Sigmoid colon (tissue), 7 donors: ENCODE measurements around the gene FBXO46. TPM values are rescaled to one million over a fixed set of nuclear protein-coding genes. Genes with fewer than 3 reads are reported as not detected.

Experiments
- DNase-seq: peaks from one replicate; pipeline ENCODE4 v3.0.0-alpha.2; 2019
- H3K27ac ChIP-seq, 4 donors: fragments of 200-600 bp; sonication (generic); one replicate each; pipeline ENCODE4 v1.5.1; 2016 to 2019; ENCODE audit warnings: mild to moderate bottlenecking in 1 of 4
- H3K27me3 ChIP-seq, 3 donors: fragments of 200-600 bp; sonication (generic); one replicate each; pipeline ENCODE4 v1.5.1; 2019; ENCODE audit warnings: mild to moderate bottlenecking in 1 of 3
- H3K36me3 ChIP-seq, 4 donors: fragments of 200-600 bp; sonication (generic); one replicate each; pipeline ENCODE4 v1.5.1; 2016 to 2019
- H3K4me1 ChIP-seq, 4 donors: fragments of 200-600 bp; sonication (generic); one replicate each; pipeline ENCODE4 v1.5.1; 2017 to 2019
- H3K4me3 ChIP-seq, 4 donors: fragments of 200-600 bp; sonication (generic); one replicate each; pipeline ENCODE4 v1.5.1; 2017 to 2019; ENCODE audit warnings: mild to moderate bottlenecking in 2 of 4, moderate library complexity in 1 of 4
- H3K9me3 ChIP-seq, 4 donors: fragments of 200-600 bp in 3 of 4; sonication (generic) in 3 of 4; one replicate each; pipeline versions ENCODE4 v1.5.1 to v1.6.1; 2013 to 2019
- EP300 ChIP-seq, 4 donors: sonication (generic); formaldehyde crosslinking; IDR thresholded peaks; one replicate each; pipeline ENCODE4 v1.6.1; 2017; ENCODE audit warnings: antibody characterized with exemption in 4 of 4
- POLR2A ChIP-seq, 2 donors: fragments of 450-650 bp; IDR thresholded peaks; one replicate each; pipeline ENCODE4 v1.6.1; 2016; ENCODE audit warnings: antibody characterized with exemption in 2 of 2, mild to moderate bottlenecking in 2 of 2, moderate library complexity in 2 of 2
- POLR2AphosphoS5 ChIP-seq, 4 donors: sonication (generic); formaldehyde crosslinking; IDR thresholded peaks; one replicate each; pipeline ENCODE4 v1.6.1; 2017; ENCODE audit warnings: antibody characterized with exemption in 4 of 4
- WGBS, 2 donors: extraction: QIAGEN DNeasy Blood & Tissue Kit; methylation state at CpG; one replicate each; pipeline ENCODE4 v1.1.7; 2013; 5-methylcytosine and 5-hydroxymethylcytosine counted together
- intact Hi-C: fragments of 100-400 bp; cut with DNase I; formaldehyde crosslinking; loops from one replicate; pipeline ENCODE4 v1.15.1; 2023
- polyA plus RNA-seq, 3 donors: library from polyadenylated mRNA; stranded (reverse); fragments of 200-250 nt; gene quantifications; one replicate each; pipeline ENCODE4 v1.2.3, GENCODE V29; 2013
- total RNA-seq, 4 donors: library from RNA; depleted of rRNA; stranded (reverse); fragments of >200 nt; gene quantifications; one replicate each; pipeline ENCODE4 v1.1.0, GENCODE V29; 2016
- TF ChIP-seq, protein P1 (sequence below), 4 experiments: fragments of 450-650 bp in 3 of 4; fragments of 200-600 bp in 1 of 4; IDR thresholded peaks; one replicate each; pipeline ENCODE4 v1.5.1; 2016 to 2019; ENCODE audit warnings: antibody characterized with exemption in 4 of 4, mild to moderate bottlenecking in 3 of 4, moderate library complexity in 2 of 4
- donor health status: healthy with polysubstance abuse.
- donor health status: Bipolar disorder and iron deficiency.
- donor health status: healthy.

The FBXO46 gene
- total and polyA plus RNA-seq, 7 donors = 7.1 to 16.5 (median 9.5) TPM

DNA sequence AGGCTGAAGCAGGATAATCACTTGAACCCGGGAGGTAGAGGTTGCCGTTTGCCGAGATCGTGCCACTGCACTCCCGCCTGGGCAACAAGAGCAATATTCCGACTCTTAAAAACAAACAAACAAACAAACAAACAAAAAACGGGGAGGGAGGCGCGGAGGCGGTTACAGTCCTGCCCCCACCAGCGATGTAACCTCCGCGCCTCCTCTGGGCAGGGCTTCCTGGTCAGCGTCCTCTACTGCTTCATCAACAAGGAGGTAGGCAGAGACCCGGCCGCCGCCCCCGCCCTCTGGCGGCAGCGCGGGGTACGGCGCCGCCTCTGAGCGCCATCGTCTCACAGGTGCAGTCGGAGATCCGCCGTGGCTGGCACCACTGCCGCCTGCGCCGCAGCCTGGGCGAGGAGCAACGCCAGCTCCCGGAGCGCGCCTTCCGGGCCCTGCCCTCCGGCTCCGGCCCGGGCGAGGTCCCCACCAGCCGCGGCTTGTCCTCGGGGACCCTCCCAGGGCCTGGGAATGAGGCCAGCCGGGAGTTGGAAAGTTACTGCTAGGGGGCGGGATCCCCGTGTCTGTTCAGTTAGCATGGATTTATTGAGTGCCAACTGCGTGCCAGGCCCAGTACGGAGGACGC is 49.2 kb downstream of the FBXO46 start:
- intact Hi-C loops = no loop called here
- H3K36me3 ChIP-seq = peaks cover 0 to 16% (median 8%) of the 10 kb centered on the region in 4 donors
- DNase-seq = peak; percentile 93
- WGBS, 2 donors = 1 to 3% methylated on average over 51 of the region's 51 CpGs
- H3K4me1 ChIP-seq = peaks cover 0 to 28% (median 23%) of the 10 kb centered on the region in 4 donors
- TF ChIP-seq POLR2A (IDR thresholded peaks at IDR 0.05) (no peak), EP300 (IDR thresholded peaks at IDR 0.05) (no peak)
- TF ChIP-seq, protein P1, sequence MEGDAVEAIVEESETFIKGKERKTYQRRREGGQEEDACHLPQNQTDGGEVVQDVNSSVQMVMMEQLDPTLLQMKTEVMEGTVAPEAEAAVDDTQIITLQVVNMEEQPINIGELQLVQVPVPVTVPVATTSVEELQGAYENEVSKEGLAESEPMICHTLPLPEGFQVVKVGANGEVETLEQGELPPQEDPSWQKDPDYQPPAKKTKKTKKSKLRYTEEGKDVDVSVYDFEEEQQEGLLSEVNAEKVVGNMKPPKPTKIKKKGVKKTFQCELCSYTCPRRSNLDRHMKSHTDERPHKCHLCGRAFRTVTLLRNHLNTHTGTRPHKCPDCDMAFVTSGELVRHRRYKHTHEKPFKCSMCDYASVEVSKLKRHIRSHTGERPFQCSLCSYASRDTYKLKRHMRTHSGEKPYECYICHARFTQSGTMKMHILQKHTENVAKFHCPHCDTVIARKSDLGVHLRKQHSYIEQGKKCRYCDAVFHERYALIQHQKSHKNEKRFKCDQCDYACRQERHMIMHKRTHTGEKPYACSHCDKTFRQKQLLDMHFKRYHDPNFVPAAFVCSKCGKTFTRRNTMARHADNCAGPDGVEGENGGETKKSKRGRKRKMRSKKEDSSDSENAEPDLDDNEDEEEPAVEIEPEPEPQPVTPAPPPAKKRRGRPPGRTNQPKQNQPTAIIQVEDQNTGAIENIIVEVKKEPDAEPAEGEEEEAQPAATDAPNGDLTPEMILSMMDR (IDR thresholded peaks at IDR 0.05) = peak; percentile 87 to 99 (median 90)
- H3K9me3 ChIP-seq = no peaks in the 10 kb centered on the region
- H3K27me3 ChIP-seq = peaks cover 24 to 39% (median 34%) of the 10 kb centered on the region in 3 donors
- peak overlapping the region; percentile 19 to 49 (median 42) for H3K4me3 ChIP-seq
- H3K27ac ChIP-seq = peak overlapping the region; percentile 66 to 82 (median 78)

DNA sequence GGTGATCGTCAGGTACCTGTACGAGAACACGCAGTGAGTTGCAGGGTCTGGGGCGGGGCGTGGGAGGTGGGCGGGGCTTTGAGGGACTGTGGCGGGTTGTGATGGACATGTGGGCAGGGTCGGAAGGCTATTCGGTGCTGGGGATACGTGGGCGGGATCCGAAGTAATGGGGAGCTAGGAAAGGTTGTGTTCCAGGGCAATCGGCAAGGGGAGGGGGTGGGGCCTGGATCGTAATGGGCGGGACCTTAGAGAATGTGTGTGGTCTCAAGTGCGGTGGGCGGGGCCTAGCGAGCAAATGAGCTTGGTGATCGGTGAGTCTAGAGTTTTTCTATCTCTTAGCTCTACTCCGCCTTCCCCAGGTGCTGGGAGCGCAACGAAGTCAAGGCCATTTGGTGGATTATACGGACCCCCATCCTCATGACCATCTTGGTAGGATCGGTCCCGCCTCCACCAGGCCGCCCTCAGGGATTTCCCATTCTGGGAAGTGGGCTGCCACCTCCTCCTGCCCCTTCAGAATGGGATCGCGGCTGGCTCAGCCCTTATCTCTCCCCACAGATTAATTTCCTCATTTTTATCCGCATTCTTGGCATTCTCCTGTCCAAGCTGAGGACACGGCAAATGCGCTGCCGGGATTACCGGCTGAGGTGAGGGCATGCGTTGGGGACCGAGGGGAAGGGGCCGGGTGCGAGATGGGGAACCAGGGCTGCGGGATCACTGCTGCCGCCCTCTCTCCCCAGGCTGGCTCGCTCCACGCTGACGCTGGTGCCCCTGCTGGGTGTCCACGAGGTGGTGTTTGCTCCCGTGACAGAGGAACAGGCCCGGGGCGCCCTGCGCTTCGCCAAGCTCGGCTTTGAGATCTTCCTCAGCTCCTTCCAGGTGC is 53.1 kb downstream of the FBXO46 start:
- H3K27me3 ChIP-seq = peaks cover 24 to 77% (median 45%) of the 10 kb centered on the region in 3 donors
- H3K4me1 ChIP-seq = peaks cover 0 to 28% (median 23%) of the 10 kb centered on the region in 4 donors
- TF ChIP-seq POLR2A (IDR thresholded peaks at IDR 0.05) = no peak
- TF ChIP-seq, protein P1 (IDR thresholded peaks at IDR 0.05) = no peak
- TF ChIP-seq EP300 (IDR thresholded peaks at IDR 0.05) = no peak
- TF ChIP-seq POLR2AphosphoS5 (IDR thresholded peaks at IDR 0.05) = no peak
- intact Hi-C loops = no loop called here
- DNase-seq = no peak
- H3K9me3 ChIP-seq = no peaks in the 10 kb centered on the region
- WGBS, 2 donors = 3 to 4% methylated on average over 49 of the region's 49 CpGs
- H3K4me3 ChIP-seq = peak overlapping the region in 2 of 4 donors; percentile 27
- H3K27ac ChIP-seq = no peak overlapping the region
- no peaks in the 10 kb centered on the region for H3K36me3 ChIP-seq

DNA sequence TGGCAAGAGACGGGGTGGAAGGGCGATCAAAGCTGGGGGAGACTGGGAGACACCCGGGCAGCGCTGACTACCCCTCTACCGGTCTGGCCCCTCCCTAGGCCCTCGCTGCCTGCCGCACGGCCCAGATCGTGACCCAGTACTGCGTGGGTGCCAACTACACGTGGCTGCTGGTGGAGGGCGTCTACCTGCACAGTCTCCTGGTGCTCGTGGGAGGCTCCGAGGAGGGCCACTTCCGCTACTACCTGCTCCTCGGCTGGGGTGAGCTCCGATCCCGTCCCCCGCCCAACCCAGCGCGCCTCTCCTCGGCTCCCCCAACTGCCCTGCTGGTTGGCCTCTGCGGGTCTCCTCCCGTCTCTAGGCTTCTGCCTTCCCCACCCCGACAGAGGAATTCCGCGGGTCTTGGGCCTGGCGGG is 53.8 kb downstream of the FBXO46 start:
- Histone ChIP-seq H3K9me3 (no peaks in the 10 kb centered on the region), H3K27ac (no peak overlapping the region), H3K4me1 (peaks cover 0 to 25% (median 22%) of the 10 kb centered on the region in 4 donors), H3K4me3 (peak overlapping the region in 2 of 4 donors; percentile 27), H3K27me3 (peaks cover 25 to 83% (median 50%) of the 10 kb centered on the region in 3 donors), H3K36me3 (no peaks in the 10 kb centered on the region)
- TF ChIP-seq EP300 (IDR thresholded peaks at IDR 0.05) = no peak
- no peak for TF ChIP-seq POLR2AphosphoS5 (IDR thresholded peaks at IDR 0.05)
- no peak for TF ChIP-seq POLR2A (IDR thresholded peaks at IDR 0.05)
- TF ChIP-seq, protein P1 (IDR thresholded peaks at IDR 0.05) = no peak
- no peak for DNase-seq
- intact Hi-C loops = no loop called here
- 3 to 4% methylated on average over 28 of the region's 28 CpGs for WGBS, 2 donors

DNA sequence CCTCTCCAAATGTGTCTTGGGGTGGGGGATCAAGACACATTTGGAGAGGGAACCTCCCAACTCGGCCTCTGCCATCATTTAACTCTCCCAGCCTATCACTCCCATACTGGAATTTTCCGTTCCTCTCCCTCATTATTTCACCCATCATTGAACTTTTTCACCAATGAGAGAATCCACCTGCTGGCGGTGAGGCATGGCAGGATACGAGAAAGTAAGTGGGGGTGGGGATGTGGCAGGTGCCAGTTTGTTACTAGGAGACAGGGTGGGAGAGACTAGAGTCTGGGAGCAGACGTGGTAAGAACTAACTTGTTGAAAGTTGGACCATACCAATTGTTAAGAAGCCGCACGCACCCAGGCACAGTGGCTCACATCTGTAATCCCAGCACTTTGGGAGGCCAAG is 55.8 kb downstream of the FBXO46 start:
- 67 to 74% methylated on average over 7 of the region's 7 CpGs for WGBS, 2 donors
- Histone ChIP-seq H3K9me3 (no peaks in the 10 kb centered on the region), H3K27me3 (peaks cover 41 to 97% (median 68%) of the 10 kb centered on the region in 3 donors), H3K4me1 (peaks cover 0 to 22% (median 15%) of the 10 kb centered on the region in 4 donors), H3K36me3 (no peaks in the 10 kb centered on the region), H3K27ac (no peak overlapping the region), H3K4me3 (no peak overlapping the region)
- intact Hi-C loops = no loop called here
- no peak for DNase-seq
- no peak for TF ChIP-seq POLR2AphosphoS5 (IDR thresholded peaks at IDR 0.05)
- no peak for TF ChIP-seq POLR2A (IDR thresholded peaks at IDR 0.05)
- no peak for TF ChIP-seq EP300 (IDR thresholded peaks at IDR 0.05)
- TF ChIP-seq, protein P1 (IDR thresholded peaks at IDR 0.05) = no peak
